D721Med (cell line): ENCODE data around the gene C20orf202.
"Not testable (repeated sequence)": the region's sequence is repeated elsewhere in the genome, so short reads cannot be mapped to it uniquely, and the experiment has no call there.

Source experiments
- DNase-seq: peaks from one replicate; pipeline ENCODE4 v3.0.0; 2011; ENCODE audit warnings: low spot score; ENCODE audit not compliant: insufficient read length
- FAIRE-seq: peaks from 2 replicates; lab custom pipeline; 2011; peaks lifted over from hg19 to GRCh38; lab: Jason Lieb, UNC
- TF ChIP-seq, protein P1 (sequence below): IDR thresholded peaks from 2 replicates; pipeline ENCODE4 v1.5.1; 2012; ENCODE audit warnings: mild to moderate bottlenecking, control low read depth; ENCODE audit not compliant: insufficient read depth; ENCODE audit errors: missing control alignments

The C20orf202 gene

DNA sequence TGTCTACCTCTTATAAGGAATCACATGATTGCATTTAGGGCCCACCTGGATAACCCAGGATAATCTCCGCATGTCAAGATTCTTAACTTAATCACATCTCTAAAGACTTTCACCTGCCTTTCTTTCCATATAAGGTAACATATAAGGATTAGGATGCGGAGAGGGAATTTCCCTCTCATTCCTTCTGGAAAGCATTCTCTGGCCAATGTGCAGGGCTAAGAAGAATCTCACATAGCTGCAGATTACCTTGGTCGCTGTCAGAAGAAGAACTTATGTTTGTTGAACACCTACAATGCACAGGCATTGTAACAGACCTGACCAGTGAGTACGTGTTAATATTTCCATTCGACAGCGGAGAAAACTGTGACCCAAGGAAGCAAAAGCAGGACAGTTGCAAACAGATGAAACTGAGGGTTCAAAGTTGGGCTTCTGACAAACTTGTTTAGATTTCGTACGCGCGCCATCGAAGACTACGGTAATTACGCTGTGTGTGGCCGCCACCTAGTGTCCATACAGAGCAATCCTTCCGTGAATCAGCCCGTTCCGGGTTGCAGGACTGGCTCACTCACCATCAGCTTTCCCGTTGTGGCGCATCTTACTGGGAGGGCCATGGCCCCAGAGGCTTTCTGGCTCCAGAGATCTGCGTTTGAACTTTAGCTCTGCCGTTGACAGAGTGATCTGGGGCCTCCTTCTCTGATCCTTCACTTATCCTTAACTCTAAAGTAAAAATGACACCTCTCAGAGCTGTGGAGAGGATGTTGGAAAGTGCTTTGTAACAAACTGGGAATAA, 9.5 kb downstream of the C20orf202 start:
- DNase-seq (peak; percentile 21), FAIRE-seq (no peak)
- TF ChIP-seq, protein P1, sequence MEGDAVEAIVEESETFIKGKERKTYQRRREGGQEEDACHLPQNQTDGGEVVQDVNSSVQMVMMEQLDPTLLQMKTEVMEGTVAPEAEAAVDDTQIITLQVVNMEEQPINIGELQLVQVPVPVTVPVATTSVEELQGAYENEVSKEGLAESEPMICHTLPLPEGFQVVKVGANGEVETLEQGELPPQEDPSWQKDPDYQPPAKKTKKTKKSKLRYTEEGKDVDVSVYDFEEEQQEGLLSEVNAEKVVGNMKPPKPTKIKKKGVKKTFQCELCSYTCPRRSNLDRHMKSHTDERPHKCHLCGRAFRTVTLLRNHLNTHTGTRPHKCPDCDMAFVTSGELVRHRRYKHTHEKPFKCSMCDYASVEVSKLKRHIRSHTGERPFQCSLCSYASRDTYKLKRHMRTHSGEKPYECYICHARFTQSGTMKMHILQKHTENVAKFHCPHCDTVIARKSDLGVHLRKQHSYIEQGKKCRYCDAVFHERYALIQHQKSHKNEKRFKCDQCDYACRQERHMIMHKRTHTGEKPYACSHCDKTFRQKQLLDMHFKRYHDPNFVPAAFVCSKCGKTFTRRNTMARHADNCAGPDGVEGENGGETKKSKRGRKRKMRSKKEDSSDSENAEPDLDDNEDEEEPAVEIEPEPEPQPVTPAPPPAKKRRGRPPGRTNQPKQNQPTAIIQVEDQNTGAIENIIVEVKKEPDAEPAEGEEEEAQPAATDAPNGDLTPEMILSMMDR, result peak; percentile 88

DNA sequence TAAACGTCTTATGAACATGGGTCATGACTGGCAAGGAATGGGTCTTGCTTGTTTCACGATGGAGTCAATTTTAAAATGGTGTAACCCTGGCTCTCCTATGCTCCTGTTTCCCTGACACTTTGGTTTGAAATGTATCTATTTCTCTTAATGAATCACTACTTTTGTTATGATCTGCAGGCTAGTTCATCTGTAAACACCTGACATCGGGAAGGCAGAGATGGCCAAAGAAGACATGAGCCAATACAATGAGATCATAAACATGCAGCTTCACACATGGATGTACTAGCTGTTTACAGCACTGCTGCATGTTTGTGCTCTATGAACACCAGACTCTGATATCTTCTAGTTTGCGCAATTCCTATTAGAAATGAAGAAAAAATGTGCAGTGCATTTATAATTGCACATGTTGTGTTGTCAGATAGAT, 11.6 kb downstream of the C20orf202 start:
- no peak for FAIRE-seq
- TF ChIP-seq, protein P1, result no peak
- no peak for DNase-seq

DNA sequence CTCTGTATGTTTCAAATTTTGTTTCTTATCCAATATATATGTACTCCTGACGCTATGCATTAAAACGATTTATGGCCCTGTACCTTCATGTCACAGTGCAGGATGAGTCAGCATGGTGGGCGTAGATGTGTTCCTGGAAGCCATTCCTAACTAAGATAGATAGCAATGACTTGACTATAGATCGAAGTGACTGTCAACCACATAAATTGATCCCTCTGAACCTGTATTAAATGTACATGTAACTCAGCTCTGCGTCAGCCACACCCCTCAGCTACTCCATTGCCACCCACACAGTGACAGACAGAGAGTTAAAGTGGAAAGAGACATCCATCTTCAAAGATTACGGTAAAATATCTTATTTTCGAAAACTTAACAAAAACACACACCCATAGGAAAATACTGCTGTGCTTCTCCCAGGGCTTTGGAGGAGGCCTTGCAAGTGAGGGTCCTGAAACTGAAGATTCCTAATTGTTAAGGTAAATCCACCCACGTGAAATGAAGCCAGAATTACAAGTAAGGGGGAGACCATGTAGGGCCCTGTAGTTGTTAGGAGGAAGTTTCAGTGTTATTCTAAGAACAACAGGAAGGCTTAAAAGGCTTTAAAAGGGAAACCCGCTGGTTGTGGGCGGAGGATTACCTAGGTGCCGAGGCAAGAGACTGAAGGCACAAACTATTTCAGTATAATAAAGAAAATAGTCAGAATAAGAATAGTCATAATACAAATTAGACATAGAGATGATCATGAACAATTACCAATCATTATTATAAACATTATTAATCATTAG, 12.3 kb downstream of the C20orf202 start:
- FAIRE-seq, result no peak
- TF ChIP-seq, protein P1, result no peak
- DNase-seq, result no peak

DNA sequence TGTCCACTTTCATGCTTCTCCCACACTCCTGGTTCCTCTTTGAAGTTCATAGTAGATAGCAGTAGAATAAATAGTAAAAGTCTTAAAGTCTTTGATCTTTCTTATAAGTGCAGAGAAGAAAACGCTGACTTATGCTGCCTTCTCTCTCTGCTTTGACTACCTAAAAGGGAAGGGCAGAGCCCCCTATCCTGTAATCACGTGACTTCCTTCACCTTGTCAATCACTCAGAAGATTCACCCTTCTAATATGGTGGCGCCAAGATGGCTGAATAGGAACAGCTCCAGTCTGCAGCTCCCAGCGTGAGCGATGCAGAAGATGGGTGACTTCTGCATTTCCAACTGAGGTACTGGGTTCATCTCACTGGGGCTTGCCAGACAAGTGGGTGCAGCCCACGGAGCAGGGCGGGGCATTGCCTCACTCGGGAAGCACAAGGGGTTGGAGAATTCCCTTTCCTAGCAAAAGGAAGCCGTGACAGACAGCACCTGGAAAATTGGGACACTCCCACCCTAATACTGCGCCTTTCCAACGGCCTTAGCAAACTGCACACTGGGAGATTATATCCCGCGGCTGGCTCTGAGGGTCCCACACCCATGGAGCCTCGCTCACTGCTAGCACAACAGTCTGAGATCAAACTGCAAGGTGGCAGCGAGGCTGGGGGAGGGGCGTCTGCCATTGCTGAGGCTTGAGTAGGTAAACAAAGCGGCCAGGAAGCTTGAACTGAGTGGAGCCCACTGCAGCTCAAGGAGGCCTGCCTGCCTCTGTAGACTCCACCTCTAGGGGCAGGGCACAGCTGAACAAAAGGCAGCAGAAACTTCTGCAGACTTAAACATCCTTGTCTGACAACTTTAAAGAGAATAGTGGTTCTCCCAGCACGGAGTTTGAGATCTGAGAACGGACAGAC, 13.5 kb downstream of the C20orf202 start:
- FAIRE-seq, DNase-seq: not testable (repeated sequence)

DNA sequence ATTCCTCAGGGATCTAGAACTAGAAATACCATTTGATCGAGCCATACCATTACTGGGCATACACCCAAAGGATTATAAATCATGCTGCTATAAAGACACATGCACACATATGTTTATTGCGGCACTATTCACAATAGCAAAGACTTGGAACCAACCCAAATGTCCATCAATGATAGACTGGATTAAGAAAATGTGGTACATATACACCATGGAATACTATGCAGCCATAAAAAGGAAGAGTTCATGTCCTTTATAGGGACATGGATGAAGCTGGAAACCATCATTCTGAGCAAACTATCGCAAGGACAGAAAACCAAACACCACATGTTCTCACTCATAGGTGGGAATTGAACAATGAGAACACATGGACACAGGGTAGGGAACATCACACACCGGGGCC, 19.5 kb downstream of the C20orf202 start:
- not testable (repeated sequence) for DNase-seq, FAIRE-seq

DNA sequence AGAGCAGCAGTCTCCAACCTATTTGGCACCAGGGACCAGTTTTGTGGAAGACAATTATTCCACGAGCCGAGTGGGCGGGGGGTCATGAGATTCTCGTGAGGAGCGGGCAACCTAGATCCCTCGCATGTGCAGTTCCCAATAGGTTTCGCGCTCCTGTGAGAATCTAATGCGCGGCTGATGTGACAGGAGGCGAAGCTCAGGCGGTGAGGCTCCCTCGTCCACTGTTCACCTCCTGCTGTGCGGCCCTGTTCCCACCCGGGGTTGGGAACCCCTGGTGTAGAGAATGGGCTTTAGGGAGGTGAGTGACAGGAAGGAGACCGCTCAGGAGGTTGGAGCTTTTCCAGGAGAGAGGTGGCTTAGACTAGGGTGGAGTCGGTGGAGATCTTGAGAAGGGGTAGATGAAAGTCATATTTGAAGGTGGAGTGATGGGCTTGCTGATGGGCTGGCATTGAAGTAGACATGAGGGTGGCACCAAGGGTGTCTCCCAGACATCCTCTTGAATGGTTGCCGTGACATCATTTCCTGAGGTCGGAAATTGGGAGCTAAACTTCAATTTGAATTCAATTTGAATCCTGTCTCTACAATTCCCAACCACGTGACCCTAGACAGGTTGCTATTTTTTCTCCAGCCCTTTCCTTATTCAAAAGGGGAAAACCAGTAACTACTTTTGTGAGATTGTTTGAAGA, 21.1 kb downstream of the C20orf202 start:
- DNase-seq (no peak), FAIRE-seq (no peak)
- TF ChIP-seq, protein P1, result no peak

DNA sequence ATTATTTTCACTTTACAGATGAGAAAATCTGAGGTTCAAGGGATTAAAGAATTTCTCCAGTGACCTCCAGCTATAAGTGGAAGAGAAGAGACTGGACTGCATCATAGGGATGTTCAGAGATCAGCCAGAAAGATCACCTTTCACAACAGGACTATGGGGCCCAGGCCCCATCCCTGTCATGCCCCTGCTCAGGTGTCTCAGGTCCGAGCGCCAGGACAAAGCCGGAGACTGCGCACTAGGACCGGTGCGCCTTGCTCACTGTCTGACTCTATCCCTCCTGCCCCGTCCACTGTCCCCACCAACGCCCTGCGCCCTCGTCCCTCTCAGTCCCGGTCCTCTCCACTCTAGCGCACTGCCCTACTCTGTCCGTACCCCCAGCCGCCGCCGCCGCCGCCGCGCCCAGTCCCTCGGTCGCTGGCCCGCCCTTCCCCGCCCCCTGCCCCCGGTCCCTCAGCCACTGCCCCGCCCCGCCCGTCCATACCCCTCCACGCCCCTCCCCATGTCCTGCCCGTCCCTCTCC, 22.1 kb downstream of the C20orf202 start:
- TF ChIP-seq, protein P1, result no peak
- peak; percentile 63 for DNase-seq
- no peak for FAIRE-seq
